Stimulated activated CD4-positive, alpha-beta T cell treated with anti-CD3 and anti-CD28 coated beads, Interleukin-1b, Interleukin-23, amount 100 ng/mL, for 48 hours (primary cell): ENCODE measurements around the gene PDE4A.

Source experiments
- DNase-seq: peaks from one replicate; pipeline ENCODE4 v3.0.0-alpha.2; 2020

The PDE4A gene

DNA sequence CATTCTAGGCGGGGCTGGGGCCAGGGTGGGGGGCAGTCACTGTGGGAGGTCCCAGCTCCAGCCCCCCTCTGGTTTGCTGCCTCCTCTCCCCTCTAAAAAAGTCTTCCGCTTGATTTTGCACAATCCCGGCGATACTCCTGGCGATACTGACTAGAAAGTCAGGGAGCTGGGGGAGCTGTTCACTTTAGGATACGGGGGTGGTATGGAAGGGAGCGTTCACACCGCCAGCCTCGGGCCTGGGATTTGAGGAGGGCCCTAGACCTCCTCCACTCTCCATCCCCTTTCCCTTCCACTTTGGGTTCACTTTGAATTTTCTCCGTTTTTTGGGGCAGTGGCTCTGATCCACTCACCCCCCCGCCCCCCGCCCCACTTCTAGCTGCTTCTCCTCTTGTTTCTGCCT lies 47.8 kb downstream of the PDE4A start:
- no peak for DNase-seq

DNA sequence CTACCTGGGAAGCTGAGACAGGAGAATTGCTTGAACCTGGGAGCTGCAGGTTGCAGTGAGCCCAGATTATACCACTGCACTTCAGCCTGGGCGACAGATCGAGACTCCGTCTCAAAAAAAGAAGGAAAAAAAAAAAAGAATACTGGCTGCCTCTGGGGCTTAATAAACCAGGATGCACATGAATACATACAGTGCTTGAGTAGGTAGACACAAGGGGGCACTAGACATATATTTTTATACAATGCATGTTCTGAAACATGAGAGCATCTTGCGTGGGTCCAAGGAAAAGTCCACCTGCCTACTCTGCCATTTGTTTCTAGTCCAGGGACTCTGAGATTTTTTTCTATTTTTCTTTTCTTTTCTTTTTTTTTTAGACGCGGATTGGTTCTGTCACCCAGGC lies 51.6 kb downstream of the PDE4A start:
- no peak for DNase-seq

DNA sequence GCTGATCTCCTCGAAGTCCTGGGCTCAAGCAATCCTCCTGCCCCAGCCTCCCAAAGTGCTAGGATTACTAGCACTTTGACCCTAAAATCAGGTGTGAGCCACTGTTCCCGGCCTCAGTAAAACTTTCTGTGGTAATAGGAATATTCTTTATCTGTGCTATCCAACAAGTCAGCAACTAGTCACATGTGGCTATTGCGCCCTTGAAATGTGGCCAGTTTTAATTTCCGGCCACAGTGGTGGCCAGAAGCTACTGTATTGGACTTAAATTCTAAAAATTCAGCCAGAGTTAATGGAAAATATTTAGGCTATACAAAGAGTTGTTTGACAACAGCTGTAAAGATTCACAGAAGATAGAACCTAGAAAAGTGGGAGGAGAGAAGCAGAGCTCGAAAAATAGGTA lies 52.9 kb downstream of the PDE4A start:
- DNase-seq = no peak

DNA sequence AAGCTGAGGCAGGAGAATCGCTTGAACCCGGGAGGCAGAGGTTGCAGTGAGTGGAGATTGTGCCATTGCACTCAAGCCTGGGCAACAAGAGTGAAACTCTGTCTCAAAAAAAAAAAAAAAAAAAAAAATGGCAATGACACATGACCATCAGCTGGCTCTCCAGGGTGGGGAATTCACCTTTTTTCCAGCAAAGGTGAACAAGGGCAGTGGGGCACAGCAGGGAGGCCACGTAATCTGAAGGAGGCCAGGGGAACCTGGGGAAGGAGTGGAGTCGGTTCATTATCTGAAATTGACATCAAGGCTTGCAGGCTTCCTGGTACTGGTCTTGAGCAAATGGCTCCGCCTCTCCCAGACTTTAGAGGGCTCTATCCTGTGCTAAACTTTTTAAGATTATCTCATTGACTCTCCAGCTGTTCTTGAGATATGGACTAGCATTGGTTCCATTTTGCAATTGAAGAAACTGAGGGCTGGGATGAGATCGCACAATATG lies 54.7 kb downstream of the PDE4A start:
- DNase-seq = peak; percentile 13

DNA sequence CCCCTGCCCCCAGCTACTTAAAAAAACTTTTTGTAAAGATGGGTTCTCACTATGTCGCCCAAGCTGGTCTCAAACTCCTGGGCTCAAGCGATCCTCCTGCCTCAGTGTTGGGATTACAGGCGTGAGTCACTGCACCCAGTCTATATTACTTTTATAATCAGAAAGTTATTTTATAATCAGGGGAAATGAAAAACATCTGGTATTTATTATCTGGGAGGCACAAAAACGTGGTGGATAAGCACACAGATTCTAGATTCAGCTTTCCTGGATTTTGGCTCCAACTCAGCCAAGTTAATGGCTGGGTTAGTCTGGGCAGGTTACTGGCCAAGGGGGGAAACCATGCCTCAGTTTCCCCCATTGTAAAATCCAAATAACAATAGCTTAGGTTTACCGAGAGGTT lies 58.1 kb downstream of the PDE4A start:
- DNase-seq = no peak

DNA sequence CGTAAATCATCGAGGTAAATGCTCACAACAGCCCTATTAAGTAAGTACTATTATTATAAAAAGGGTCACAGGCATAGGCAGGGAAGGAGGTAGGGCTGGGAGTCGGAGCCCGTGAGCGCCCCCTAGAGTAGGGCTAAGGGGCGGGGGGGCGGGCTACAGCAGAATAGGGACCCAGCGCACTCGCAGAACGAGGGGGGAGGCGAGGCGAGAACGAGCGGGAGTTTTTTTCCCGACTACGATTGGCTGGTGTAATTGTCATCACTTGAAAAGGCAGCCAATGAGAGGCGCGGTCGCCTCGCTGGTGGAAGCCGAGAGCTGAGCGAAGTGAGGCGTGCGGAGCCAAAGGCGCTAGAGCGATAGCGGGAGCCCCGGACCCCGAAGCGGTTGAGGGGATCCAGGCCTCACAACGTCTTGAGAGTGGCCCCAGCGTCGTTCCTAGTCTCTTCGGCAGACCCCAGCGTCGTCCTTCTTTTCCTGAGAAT lies 58.6 kb downstream of the PDE4A start:
- peak; percentile 91 for DNase-seq

DNA sequence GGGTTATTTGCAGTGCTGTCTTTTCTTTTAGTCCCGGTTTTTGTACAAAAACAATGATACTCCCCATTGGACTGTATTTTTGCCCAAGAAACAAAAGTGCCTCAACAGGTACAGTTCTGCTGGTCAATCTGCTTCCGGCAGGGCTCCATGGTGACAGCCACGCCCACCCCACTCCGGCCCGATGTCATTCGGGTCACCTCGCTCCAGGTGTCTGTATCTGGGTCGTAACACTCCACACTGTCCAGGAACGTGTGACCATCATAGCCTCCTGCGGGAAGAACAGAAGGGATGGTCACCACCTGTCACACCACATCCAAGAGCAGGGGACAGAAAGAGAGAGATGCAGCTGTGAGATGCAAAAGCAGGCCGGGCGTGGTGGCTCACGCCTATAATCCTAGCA lies 66.2 kb downstream of the PDE4A start:
- DNase-seq = no peak

DNA sequence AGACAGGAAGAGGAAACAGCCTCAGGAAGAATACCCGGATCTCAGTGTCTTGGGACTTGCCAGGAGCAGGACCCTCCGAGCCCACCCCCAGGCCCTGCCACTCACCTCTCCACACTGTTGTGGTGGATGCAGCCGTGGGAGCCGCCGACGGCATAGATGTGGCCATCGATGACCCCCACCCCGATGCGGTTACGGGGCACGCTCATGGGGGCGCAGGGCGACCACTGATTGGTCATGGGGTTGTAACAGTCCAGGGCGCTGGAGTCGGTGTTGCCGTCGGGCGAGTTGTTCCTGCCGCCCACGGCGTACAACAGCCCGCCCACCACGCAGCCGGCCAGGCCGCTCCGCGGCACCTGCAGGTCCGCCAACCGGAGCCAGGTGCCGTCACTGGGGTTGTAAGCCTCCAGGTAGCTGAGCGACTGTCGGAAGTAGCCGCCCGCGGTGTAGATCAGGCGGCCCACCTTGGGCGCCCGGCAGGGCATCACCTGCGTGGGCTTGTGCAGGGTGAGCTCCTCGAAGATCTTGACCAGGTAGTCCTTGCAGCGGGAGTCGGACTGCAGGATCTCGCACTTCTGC lies 71.2 kb downstream of the PDE4A start:
- DNase-seq = no peak

DNA sequence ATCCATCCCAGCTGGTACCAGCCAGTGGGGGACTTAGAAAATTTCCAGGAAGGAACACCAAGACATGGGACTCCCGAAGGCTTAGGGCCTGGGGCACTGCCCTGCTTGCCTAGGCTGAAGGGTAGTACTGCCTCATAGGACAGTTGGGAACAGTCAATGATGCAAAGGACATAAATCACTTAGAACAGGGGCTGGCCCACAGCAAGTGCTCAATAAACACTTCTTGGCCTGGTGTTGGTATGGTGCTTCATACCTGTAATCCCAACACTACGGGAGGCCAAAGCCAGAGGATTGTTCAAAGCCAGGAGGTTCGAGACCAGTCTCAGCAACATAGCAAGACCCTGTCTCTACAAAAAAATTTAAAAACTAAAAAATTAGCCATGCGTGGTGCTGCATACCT lies 77.0 kb downstream of the PDE4A start:
- DNase-seq = no peak

DNA sequence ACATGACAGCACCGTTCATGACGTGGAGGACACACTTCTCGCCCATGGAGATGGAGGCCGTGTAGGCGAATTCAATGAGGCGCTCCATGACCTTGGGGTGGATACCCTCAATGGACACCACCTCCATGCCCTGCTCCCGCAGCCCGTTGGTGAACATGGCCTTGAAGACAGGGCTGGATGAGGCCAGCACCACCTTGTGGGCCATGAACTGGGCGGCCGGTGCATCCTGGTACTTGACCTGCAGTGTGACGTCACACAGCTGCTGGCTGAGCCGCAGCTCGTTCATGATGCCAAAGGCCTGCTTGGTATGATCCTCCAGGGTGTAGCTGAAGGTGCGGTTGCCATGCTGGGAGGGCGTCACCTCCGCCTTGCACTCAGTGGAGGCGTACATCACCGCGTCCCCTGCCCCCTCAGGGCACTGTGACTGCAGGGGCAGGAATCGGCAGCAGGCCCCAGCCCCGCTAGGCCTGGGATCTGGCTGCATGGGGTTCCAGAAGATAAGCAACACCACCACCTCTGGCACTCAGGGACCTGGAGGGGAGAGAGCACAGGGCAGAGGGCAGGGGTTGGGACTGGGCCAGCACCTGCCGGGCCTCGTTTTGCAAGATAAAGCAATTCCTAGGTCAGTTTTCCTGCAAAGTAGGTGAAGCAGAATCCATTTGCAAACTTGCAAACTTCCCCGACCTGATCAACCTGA lies 79.4 kb downstream of the PDE4A start:
- no peak for DNase-seq

DNA sequence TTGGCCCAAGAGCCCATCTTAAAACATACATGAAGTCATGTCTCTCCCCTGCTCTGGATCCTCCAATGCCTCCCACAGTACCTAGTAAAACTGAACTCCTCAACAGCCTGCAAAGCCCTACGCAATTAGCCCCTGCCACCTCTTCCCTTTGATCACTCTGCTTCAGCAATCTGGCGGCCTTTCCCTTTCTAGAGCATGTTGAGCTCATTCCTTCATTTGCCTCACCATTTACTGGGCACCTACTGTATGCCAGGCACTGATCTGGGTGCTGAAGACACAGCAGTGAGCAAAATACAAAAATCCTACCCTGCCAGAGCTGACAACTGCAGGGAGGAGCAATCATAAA lies 79.9 kb downstream of the PDE4A start:
- no peak for DNase-seq

DNA sequence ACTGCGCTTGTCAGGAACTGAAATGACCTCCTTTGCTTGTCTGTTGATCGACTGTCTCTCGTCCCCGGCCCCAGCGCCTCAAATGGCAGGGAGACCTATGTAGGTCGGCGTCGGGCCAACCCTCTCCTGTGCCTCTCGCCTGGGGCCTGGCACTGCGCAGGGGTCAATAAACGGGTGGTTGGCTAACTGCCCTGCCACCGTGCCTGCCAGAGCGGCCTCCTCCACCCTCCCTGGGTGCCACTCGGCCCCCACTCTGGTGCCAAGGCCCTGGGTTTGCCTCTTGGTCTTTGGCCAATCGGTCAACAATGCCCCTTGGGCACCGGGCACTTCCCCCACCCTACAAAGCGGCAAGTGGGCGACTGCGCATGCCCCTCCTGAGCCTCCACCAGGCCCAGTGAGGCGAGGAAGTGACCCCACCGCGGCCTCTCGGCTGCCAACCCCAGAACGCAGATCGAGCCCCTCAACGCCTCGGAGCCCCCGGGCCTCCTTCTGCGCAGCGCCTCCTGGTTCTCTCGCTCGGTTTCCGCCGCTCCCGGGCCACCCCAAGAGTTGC lies 81.7 kb downstream of the PDE4A start:
- peak; percentile 30 for DNase-seq

DNA sequence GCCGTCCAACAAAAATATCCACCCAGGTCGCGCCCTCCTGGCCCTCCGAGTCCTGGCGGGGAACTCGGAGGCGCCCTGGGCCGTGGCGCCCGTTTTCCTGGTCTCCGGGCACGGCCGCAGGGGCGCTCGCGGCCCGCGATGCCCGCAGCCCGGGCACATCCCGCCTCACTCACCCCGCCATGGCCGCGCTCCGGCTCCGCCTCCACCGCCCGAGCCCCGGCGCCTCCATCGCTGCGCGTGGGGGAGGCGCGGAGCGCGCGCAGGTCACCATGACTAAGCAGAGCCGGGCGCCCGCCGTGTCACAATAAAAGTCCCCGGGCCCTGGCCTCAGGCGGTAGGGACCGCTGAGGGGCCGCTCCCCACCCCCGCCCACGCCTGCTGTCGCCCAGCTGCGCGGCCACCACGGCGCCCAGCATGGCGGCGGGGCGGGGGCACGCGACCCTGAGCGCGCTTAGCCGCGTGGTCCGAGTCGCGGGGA lies 82.2 kb downstream of the PDE4A start:
- DNase-seq = peak; percentile 90

DNA sequence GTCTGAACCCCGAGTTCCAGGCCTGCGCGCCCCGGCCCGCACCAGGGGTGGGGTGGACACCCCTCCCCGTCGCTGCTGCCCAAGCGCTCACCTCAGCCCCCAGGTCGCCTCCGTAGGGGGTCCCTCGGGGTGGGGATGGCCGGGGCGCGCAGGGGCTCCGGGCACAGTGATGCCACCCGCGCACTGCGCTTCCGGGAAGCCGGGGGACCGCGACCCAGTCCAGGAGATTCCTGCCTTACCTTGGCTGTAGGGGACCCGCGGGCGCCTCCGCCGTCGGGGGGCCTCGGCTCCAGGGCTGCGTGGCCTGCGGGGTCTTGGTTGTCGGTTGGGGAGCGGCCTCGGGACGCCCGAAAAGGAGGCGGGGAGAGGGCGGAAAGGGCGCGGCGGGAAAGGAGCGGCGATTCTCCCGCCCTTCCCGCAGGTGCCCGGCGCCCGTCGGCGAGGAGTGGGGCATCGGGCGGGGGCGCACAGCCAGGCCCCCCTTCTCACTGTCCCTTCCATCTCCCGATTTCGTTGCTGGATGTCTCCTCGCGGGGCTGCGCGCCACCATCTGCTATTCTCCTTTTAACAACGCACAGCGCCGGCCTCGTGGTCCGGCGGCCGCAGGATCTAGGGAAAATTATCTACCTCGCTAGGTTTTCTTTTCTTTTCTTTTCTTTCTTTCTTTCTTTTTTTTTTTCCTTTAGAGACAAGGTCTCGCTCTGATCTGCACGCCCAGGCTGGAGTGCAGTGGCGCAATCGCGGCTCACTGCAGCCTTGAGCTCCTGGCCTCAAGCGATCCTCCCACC lies 82.9 kb downstream of the PDE4A start, which contains the start of gene KEAP1:
Gene KEAP1, minus strand, starts transcription at position 355 of the 788 bp plus-strand sequence. CDS start 3,323 bp downstream, outside the sequence.
- peak; percentile 25 for DNase-seq

DNA sequence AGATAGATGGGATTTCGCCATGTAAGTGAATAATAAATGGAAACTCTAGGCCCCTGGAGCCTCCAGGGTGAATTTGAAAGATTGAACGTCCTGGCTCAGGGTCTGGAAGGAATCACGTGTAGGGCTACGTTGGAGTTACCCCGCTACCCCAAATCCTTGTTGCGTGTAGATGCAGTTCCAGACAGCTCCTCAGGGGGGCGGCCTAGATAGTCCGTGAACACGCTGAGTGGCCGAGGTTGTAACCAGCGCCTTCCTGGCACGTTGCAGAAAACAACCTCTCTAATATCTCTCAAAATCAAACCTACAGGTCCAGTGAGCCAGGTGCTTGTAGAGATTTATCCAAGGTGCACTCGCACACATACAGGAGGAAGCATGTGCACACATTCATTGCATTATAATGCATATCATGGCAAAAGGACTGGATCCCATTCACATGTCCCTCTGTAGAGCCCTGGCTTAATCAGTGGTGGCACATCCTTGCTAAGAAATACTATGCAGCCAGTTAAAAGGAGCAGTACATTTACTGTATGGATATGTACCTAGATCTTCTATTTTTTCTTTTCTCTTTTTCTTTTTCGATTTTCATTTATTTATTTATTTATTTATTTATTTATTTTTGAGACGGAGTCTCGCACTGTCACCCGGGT lies 85.4 kb downstream of the PDE4A start:
- peak; percentile 83 for DNase-seq

DNA sequence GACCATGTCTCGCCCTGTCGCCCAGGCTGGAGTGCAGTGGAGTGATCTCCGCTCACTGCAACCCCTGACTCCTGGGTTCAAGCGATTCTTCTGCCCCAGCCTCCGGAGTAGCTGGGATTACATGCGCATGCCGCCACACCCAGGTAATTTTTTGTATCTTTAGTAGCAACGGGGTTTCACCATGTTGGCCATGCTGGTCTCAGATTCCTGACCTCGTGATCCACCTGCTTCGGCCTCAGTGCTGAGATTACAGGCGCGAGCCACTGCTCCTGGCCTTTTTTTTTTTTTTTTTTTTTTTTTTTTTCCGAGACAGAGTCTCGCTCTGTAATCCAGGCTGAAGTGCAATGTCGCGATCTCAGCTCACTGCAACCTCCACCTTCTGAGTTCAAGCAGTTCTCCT lies 87.7 kb downstream of the PDE4A start:
- no peak for DNase-seq

DNA sequence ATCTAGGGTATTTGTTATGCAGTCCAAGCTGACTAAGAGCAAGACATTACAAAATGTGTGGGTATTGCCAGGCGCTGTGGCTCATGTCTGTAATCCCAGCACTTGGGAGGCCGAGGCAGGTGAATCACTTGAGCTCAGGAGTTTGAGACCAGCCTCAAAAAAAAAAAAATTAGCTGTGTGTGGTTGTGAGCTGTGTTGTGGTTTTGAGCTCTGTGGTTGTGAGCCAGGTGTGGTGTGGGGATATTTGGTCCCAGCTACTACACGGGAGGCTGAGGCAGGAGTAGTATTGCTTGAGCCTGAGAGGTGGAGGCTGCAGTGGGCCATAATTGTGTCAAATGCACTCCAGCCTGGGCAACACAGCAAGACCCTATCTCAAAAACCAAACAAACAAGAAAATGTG lies 88.4 kb downstream of the PDE4A start:
- DNase-seq = peak; percentile 74

DNA sequence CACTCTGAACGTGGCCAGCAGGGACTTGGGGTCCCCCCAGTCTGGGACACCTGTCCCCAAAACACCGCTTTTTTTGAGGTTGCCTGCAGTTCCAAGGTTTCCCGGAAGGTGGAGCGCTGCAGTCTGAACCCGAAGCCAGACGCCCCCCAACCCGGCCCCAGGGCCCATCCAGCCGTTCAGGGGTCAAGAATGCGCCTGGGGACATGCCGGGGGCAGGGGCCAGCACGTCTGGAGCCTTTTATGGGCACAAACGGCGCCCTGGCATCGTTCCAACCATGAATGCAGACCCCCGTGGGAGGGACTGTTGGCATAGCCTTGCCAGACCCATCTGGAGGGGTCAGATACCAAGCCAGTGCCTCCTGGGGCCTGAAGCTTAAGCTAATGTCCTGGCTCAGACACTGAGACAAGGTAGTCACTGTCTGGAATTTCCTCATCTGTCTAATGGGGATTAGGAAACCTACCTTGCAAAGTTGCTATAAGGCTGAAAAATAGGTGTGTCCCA lies 90.0 kb downstream of the PDE4A start:
- DNase-seq = peak; percentile 31

DNA sequence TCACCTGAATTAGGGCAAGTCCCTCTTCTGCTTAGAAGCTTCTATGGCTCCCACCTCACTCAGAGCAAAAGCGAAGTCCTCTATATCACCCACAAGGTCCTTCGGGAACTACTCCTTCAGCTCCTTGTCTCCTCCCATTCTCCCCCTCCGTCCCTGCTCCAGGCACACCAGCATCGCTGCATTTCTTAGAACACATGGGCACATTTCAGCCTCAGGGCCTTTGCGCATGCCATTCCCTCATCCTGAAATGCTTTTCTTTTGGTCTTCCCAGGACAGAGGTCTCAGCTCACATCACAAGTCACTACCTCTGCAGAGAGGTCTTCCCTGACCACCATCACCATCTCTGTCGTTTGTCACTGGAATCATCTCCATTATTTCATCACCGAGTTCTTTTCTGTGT lies 92.9 kb downstream of the PDE4A start:
- DNase-seq = no peak

DNA sequence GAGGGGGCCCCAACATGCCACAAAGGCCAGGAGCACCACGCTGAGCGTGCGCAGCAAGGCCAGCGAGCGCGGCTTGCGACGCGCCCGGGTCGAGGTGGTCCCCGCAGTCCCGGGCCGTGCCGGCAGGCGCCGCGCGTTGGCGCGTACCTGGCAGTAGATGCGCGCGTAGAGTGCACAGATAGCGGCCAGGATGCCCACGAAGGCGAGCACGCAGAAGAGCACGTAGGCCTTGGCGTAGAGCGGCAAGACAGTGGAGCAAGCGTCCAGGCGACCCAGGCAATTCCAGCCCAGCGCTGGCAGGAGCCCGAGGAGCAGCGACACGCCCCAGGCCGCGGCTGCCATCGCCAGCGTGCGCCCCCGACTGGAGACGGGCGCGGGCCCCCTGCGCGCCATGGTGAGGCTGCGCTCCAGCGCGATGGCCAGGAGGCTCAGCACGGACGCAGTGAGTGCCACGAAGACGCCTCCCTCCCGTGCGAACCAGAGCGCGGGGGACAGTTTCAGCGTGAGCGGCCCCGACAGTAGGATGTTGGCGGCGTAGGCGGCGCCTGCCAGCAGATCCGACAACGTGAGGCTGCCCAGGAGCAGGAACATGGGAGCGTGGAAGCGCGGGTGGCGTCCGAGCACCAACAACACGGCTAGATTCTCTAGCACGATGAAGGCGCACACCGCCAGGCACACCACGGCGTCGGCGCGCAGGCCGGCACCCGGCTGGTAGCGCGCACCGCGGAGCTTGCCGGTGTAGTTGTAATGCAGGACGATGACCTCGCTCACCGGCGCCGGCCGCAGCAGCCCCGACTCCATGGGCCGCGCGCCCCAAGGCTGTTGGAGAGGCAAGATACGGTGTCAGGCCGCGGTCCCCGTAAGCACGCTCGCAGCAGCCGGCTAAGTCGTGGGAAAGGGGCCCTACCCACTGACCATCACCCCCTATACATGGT lies 94.1 kb downstream of the PDE4A start:
- DNase-seq = peak; percentile 32

DNA sequence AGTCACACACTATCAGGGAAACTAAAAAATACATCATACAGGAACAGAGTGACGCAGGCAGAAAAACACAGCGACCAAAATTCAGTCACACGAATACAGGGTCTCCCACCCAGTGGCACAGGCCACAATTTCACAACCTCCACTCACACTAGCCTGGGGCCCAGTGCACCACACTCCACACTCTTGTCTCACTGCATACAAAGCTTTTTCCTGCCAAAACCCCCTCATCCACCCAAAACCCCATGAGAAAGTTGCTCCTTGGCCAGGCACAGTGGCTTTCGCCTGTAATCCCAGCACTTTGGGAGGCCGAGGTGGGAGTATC lies 95.7 kb downstream of the PDE4A start:
- no peak for DNase-seq
